ENCODE measurements around the gene CCL22. TPM values are rescaled to one million over a fixed set of nuclear protein-coding genes. Genes with fewer than 3 reads are reported as not detected.
"Not testable (repeated sequence)": the region's sequence is repeated elsewhere in the genome, so short reads cannot be mapped to it uniquely, and the experiment has no call there.

Gene CCL22
- total and polyA plus RNA-seq, 4 donors: 0.08 to 0.29 (median 0.24) TPM; not detected in 1

DNA sequence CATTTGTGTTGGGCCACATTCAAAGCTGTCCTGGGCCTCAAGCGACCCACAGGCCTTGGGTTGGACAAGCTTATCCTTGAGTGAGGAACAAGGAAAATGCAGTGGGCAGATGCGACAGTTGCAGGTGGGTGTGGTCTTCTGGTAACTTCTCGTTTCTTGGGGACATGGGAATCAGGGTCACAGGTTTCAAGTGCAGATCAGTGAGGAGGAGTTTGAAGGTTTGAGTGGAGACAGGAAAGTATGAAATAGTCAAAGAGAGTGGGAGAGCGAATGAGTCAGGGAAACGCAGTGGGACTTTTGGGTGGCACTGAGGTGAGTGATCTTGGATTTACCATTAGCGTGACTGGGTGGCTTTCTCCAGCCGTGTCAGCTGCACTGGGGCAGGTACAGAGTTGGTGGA lies 15.4 kb upstream of the CCL22 start:
- no peaks in the 10 kb centered on the region for H3K9me3 ChIP-seq (ENCODE audit: control insufficient read depth, low read length)
- ATAC-seq (ENCODE audit: low FRiP score) (no peak), DNase-seq (no peak)
- no peak overlapping the region for H3K27ac ChIP-seq (ENCODE audit: low read depth in 1 of 2, low read length in 2 of 2)
- H3K4me1 ChIP-seq (ENCODE audit: control insufficient read depth in 1 of 2, insufficient read depth in 2 of 2, low read length in 2 of 2): no peaks in the 10 kb centered on the region
- no peaks in the 10 kb centered on the region for H3K36me3 ChIP-seq (ENCODE audit: control insufficient read depth in 1 of 2, insufficient read depth in 2 of 2, low read length in 1 of 2)
- intact Hi-C loops (cut with DNase I): no loop called here
- no peaks in the 10 kb centered on the region for H3K27me3 ChIP-seq (ENCODE audit: control insufficient read depth in 1 of 2, insufficient read depth in 2 of 2, low read length in 1 of 2)
- no peak overlapping the region for H3K4me3 ChIP-seq (ENCODE audit: low read length in 2 of 2)
- WGBS, 2 donors: 94 to 97% methylated on average over 7 of the region's 7 CpGs

DNA sequence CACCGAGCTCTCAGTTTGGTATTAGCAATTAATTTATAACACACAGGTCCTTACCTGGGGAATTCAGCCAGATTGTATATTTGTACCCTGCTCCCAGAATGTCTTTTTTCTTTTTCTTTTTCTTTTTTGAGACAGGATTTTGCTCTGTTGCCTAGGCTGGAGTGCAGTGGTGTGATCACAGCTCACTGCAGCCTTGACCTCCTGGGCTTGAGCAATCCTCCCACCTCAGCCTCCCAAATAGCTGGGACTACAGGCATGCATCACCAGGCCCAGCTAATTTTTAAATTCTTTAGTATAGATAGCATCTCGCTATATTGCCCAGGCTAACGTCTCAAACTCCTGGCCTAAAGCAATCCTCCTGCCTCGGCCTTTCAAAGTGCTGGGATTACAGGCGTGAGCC lies 14.5 kb upstream of the CCL22 start:
- intact Hi-C loops (cut with DNase I); DNase-seq; H3K9me3 ChIP-seq (ENCODE audit: control insufficient read depth, low read length); H3K27me3 ChIP-seq (ENCODE audit: control insufficient read depth in 1 of 2, insufficient read depth in 2 of 2, low read length in 1 of 2); H3K4me3 ChIP-seq (ENCODE audit: low read length in 2 of 2); H3K27ac ChIP-seq (ENCODE audit: low read depth in 1 of 2, low read length in 2 of 2); ATAC-seq (ENCODE audit: low FRiP score); H3K4me1 ChIP-seq (ENCODE audit: control insufficient read depth in 1 of 2, insufficient read depth in 2 of 2, low read length in 2 of 2); H3K36me3 ChIP-seq (ENCODE audit: control insufficient read depth in 1 of 2, insufficient read depth in 2 of 2, low read length in 1 of 2): not testable (repeated sequence)
- WGBS, 2 donors: 95 to 98% methylated on average over 5 of the region's 5 CpGs

DNA sequence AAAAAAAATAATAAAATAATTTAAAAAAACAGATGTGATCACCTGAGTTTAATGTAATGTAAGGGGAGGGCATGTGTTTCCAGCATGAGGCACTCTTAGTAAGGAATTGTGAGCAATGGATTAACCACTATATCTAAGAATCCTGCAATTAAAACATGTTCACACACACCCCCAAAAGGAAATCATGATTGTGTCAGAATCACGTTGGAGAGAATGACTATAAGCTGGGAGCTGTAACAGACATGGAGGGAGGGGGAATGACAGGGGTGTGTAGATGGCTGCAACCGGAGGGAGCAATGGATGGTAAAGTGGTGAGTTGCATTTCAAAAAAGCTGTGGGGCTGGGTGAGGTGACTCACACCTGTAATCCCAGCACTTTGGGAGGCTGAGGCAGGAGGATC lies 13.6 kb upstream of the CCL22 start:
- H3K4me3 ChIP-seq (ENCODE audit: low read length in 2 of 2): no peak overlapping the region
- H3K9me3 ChIP-seq (ENCODE audit: control insufficient read depth, low read length): no peaks in the 10 kb centered on the region
- intact Hi-C loops (cut with DNase I): no loop called here
- no peaks in the 10 kb centered on the region for H3K27me3 ChIP-seq (ENCODE audit: control insufficient read depth in 1 of 2, insufficient read depth in 2 of 2, low read length in 1 of 2)
- H3K36me3 ChIP-seq (ENCODE audit: control insufficient read depth in 1 of 2, insufficient read depth in 2 of 2, low read length in 1 of 2): no peaks in the 10 kb centered on the region
- ATAC-seq (ENCODE audit: low FRiP score) (no peak), DNase-seq (no peak)
- no peaks in the 10 kb centered on the region for H3K4me1 ChIP-seq (ENCODE audit: control insufficient read depth in 1 of 2, insufficient read depth in 2 of 2, low read length in 2 of 2)
- WGBS, 2 donors: 69 to 73% methylated on average over 2 of the region's 2 CpGs
- H3K27ac ChIP-seq (ENCODE audit: low read depth in 1 of 2, low read length in 2 of 2): no peak overlapping the region

DNA sequence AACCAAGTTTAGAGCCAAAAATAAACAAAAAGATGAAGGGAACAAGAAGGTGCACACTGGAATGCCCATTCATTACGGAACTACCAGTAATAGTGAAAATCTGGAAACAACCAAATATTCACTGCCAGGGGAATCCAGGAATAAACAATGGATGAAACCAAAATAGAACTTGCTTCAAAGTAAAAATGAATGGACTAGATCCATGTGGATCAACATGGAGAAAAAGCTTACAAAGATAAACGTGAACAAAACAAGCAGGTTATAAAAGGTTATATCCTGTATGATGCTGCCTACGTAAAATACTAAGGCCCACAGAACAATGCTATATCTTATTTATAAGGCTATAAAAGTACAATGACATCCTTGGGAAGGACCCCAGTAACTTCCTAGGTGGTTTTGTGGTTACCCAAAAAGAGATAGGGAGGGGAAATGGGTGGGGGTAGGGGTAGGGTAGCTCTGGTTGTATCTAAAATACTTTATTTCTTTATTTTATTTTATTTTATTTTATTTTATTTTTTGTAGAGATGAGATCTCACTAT lies 12.8 kb upstream of the CCL22 start:
- no peak for ATAC-seq (ENCODE audit: low FRiP score)
- H3K4me1 ChIP-seq (ENCODE audit: control insufficient read depth in 1 of 2, insufficient read depth in 2 of 2, low read length in 2 of 2): no peaks in the 10 kb centered on the region
- H3K9me3 ChIP-seq (ENCODE audit: control insufficient read depth, low read length): no peaks in the 10 kb centered on the region
- H3K27ac ChIP-seq (ENCODE audit: low read depth in 1 of 2, low read length in 2 of 2): no peak overlapping the region
- WGBS, 2 donors: 31 to 36% methylated on average over 3 of the region's 3 CpGs
- intact Hi-C loops (cut with DNase I): no loop called here
- no peaks in the 10 kb centered on the region for H3K27me3 ChIP-seq (ENCODE audit: control insufficient read depth in 1 of 2, insufficient read depth in 2 of 2, low read length in 1 of 2)
- DNase-seq: no peak
- no peak overlapping the region for H3K4me3 ChIP-seq (ENCODE audit: low read length in 2 of 2)
- H3K36me3 ChIP-seq (ENCODE audit: control insufficient read depth in 1 of 2, insufficient read depth in 2 of 2, low read length in 1 of 2): no peaks in the 10 kb centered on the region

DNA sequence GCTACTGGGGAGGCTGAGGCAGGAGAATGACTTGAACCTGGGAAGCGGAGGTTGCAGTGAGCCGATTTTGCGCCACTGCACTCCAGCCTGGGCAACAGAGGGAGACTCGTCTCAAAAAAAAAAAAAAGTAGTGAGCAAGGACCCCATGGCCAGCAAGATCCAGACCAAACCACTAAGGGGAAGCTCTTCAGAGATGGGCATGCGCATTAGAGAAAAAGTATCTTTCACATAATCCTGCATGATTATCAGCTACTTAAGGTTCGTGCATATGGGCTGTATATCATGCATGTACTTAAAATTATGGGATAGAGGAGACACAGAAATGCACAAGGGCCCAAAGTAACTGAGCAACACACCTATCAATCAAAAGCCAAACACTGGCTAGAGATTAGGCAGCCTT lies 10.7 kb upstream of the CCL22 start:
- no peaks in the 10 kb centered on the region for H3K9me3 ChIP-seq (ENCODE audit: control insufficient read depth, low read length)
- DNase-seq (no peak), ATAC-seq (ENCODE audit: low FRiP score) (no peak)
- no peaks in the 10 kb centered on the region for H3K27me3 ChIP-seq (ENCODE audit: control insufficient read depth in 1 of 2, insufficient read depth in 2 of 2, low read length in 1 of 2)
- H3K27ac ChIP-seq (ENCODE audit: low read depth in 1 of 2, low read length in 2 of 2): no peak overlapping the region
- intact Hi-C loops (cut with DNase I): no loop called here
- no peaks in the 10 kb centered on the region for H3K36me3 ChIP-seq (ENCODE audit: control insufficient read depth in 1 of 2, insufficient read depth in 2 of 2, low read length in 1 of 2)
- WGBS, 2 donors: 93 to 94% methylated on average over 6 of the region's 6 CpGs
- no peak overlapping the region for H3K4me3 ChIP-seq (ENCODE audit: low read length in 2 of 2)
- H3K4me1 ChIP-seq (ENCODE audit: control insufficient read depth in 1 of 2, insufficient read depth in 2 of 2, low read length in 2 of 2): no peaks in the 10 kb centered on the region

DNA sequence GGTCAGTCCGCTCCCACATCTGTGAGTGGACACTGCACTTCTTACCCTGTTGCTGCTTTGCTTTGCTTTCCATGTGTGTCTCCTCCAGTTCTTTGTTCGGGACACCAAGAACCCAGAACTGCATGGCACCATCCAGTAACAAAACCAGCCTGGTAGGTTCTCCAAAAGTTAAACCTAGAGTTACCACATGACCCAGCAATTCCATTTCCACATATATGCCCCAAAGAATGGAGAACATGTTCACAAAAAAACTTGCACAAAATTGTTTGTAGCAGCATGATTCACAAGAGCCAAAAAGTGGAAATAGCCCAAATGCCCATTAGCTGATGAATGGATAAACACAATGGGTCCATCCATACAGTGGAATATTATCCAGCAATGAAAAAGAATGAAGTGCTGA lies 10.3 kb upstream of the CCL22 start:
- no peak for ATAC-seq (ENCODE audit: low FRiP score)
- 66 to 94% methylated on average over 2 of the region's 2 CpGs for WGBS, 2 donors

DNA sequence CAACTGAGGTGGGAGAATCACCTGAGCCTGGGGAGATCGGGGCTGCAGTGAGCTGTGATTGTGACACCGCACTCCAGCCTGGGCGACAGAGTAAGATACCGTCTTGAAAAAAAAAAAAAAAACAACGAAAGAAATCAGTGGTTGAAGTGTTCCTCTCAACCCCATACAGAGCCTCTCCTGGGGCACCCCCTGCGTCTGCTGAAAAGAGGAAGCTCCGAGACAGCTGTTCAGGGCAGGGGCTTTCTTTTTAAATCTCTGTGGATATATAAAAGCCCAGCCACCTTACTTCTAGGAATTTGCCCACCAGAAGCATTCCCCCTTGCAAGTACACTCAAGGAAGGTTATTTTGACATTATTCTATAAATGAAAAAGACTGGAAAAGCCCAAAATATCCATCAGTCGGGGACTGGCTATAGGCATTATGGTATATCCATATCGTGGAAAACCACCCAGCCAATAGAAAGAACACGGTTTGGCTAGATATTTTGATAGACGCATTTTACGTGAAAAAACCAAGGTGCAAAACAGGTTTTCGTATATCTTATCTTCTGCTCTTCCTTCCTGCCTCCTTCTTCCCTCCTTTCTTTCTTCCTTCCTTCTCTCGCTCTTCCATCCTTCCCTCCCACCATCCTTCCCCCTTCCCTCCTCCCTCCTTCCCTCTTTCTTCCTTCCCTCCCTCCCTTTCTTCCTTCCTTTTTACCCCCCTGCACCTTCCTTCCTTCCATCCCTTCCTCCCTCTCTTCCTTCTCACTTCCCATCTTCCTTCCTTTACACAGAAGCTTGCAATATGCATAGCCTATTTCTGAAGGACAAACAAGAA lies 9.2 kb upstream of the CCL22 start:
- whole genome bisulfite sequencing, 2 donors: 64 to 74% methylated on average over 14 of the region's 14 CpGs
- DNase-seq: no peak
- Histone ChIP-seq H3K9me3 (ENCODE audit: control insufficient read depth, low read length) (no peaks in the 10 kb centered on the region), H3K27ac (ENCODE audit: low read depth in 1 of 2, low read length in 2 of 2) (no peak overlapping the region), H3K4me1 (ENCODE audit: control insufficient read depth in 1 of 2, insufficient read depth in 2 of 2, low read length in 2 of 2) (no peaks in the 10 kb centered on the region), H3K36me3 (ENCODE audit: control insufficient read depth in 1 of 2, insufficient read depth in 2 of 2, low read length in 1 of 2) (no peaks in the 10 kb centered on the region), H3K27me3 (ENCODE audit: control insufficient read depth in 1 of 2, insufficient read depth in 2 of 2, low read length in 1 of 2) (no peaks in the 10 kb centered on the region), H3K4me3 (ENCODE audit: low read length in 2 of 2) (no peak overlapping the region)
- ATAC-seq (ENCODE audit: low FRiP score): no peak
- intact Hi-C loops (cut with DNase I): no loop called here

More for the DNA sequence above, 10.3 kb upstream of the CCL22 start:
- intact Hi-C loops (cut with DNase I): no loop called here
- Histone ChIP-seq H3K27ac (ENCODE audit: low read depth in 1 of 2, low read length in 2 of 2) (no peak overlapping the region), H3K27me3 (ENCODE audit: control insufficient read depth in 1 of 2, insufficient read depth in 2 of 2, low read length in 1 of 2) (no peaks in the 10 kb centered on the region), H3K4me3 (ENCODE audit: low read length in 2 of 2) (no peak overlapping the region), H3K4me1 (ENCODE audit: control insufficient read depth in 1 of 2, insufficient read depth in 2 of 2, low read length in 2 of 2) (no peaks in the 10 kb centered on the region), H3K9me3 (ENCODE audit: control insufficient read depth, low read length) (no peaks in the 10 kb centered on the region), H3K36me3 (ENCODE audit: control insufficient read depth in 1 of 2, insufficient read depth in 2 of 2, low read length in 1 of 2) (no peaks in the 10 kb centered on the region)
- DNase-seq: no peak

DNA sequence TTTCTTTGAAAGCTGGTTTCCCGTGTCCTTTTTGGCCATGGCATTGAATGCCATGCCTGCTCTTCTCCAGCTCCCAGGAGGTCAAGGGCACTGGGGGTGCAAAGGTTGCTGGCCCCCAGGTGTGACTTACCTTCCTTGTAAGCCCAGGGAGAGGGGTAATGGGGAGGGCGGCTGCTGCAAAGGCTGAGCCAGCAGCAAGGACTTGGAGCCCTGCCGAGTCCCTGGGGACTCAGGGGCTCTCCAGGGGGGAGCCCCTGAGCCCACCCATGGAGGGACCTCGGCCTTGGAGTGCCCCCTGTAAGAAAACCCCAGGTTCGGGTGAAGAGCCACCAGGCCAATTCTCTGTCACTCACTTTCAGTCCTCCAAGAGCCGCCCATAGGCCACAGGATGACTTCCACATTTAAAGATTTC lies 5.9 kb upstream of the CCL22 start:
- DNase-seq: no peak
- 87 to 90% methylated on average over 6 of the region's 6 CpGs for WGBS, 2 donors
- H3K27ac ChIP-seq (ENCODE audit: low read depth in 1 of 2, low read length in 2 of 2): no peak overlapping the region
- H3K36me3 ChIP-seq (ENCODE audit: control insufficient read depth in 1 of 2, insufficient read depth in 2 of 2, low read length in 1 of 2): no peaks in the 10 kb centered on the region
- H3K4me3 ChIP-seq (ENCODE audit: low read length in 2 of 2): no peak overlapping the region
- no peak for ATAC-seq (ENCODE audit: low FRiP score)
- H3K4me1 ChIP-seq (ENCODE audit: control insufficient read depth in 1 of 2, insufficient read depth in 2 of 2, low read length in 2 of 2): no peaks in the 10 kb centered on the region
- intact Hi-C loops (cut with DNase I): no loop called here
- H3K27me3 ChIP-seq (ENCODE audit: control insufficient read depth in 1 of 2, insufficient read depth in 2 of 2, low read length in 1 of 2): no peaks in the 10 kb centered on the region
- H3K9me3 ChIP-seq (ENCODE audit: control insufficient read depth, low read length): no peaks in the 10 kb centered on the region

DNA sequence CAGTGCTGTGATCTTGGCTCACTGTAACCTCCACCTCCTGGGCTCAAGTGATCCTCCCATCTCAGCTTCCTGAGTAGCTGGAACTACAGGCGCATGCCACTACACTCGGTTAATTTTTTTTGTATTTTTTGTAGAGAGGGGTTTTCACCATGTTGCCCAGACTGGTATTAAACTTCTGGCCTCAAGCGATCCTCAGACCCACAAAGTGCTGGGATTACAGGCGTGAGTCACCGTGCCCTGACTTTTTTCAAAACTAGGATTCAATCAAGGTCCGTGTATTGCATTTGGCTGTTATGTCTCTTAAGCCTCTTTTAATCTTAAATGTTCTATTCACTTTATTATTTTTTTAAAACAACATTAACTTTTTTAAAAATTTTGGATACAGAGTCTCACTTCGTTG lies 4.3 kb upstream of the CCL22 start:
- Histone ChIP-seq H3K27me3 (ENCODE audit: control insufficient read depth in 1 of 2, insufficient read depth in 2 of 2, low read length in 1 of 2) (no peaks in the 10 kb centered on the region), H3K4me1 (ENCODE audit: control insufficient read depth in 1 of 2, insufficient read depth in 2 of 2, low read length in 2 of 2) (no peaks in the 10 kb centered on the region), H3K9me3 (ENCODE audit: control insufficient read depth, low read length) (no peaks in the 10 kb centered on the region), H3K27ac (ENCODE audit: low read depth in 1 of 2, low read length in 2 of 2) (no peak overlapping the region), H3K36me3 (ENCODE audit: control insufficient read depth in 1 of 2, insufficient read depth in 2 of 2, low read length in 1 of 2) (no peaks in the 10 kb centered on the region), H3K4me3 (ENCODE audit: low read length in 2 of 2) (no peak overlapping the region)
- intact Hi-C loops (cut with DNase I): no loop called here
- no peak for DNase-seq
- WGBS, 2 donors: 40 to 56% methylated on average over 7 of the region's 7 CpGs
- no peak for ATAC-seq (ENCODE audit: low FRiP score)

Data from aorta (tissue), 5 donors.